Upper lobe of right lung (tissue), 1 donor: ENCODE data around the gene NR1I3. TPM values are rescaled to one million over a fixed set of nuclear protein-coding genes. Genes with fewer than 3 reads are reported as not detected.

ENCODE experiments used
- ATAC-seq: fragments of 200-7000 bp; cut with Tn5 transposase; one replicate; pipeline ENCODE4 v1.9.1; 2020; ENCODE audit warnings: mild to moderate bottlenecking, moderate library complexity
- DNase-seq: peaks from one replicate; pipeline ENCODE4 v3.0.0-alpha.2; 2020
- H3K27ac ChIP-seq: fragments of 200-600 bp; one replicate; pipeline ENCODE4 v1.8.0; 2022
- H3K27me3 ChIP-seq: fragments of 200-600 bp; one replicate; pipeline ENCODE4 v1.8.0; 2022; ENCODE audit warnings: mild to moderate bottlenecking
- H3K36me3 ChIP-seq: fragments of 200-600 bp; one replicate; pipeline ENCODE4 v1.8.0; 2022
- H3K4me1 ChIP-seq: fragments of 200-600 bp; one replicate; pipeline ENCODE4 v1.8.0; 2022
- H3K4me3 ChIP-seq: fragments of 200-600 bp; one replicate; pipeline ENCODE4 v1.8.0; 2022; ENCODE audit warnings: mild to moderate bottlenecking
- H3K9me3 ChIP-seq: fragments of 200-600 bp; one replicate; pipeline ENCODE4 v1.8.0; 2022
- intact Hi-C: fragments of 100-400 bp; cut with DNase I; formaldehyde crosslinking; loops from one replicate; pipeline ENCODE4 v1.11.0; 2022
- microRNA-seq: library from miRNA; unstranded; fragments of <30 nt; microRNA quantifications from one replicate; pipeline ENCODE4 v1.2.0, GENCODE V29; 2020; ENCODE audit warnings: borderline microRNAs expressed
- total RNA-seq: library from RNA; stranded (reverse); fragmentation: NEBNext Ultra II Directional; extraction: Animal tissue kit (Norgen Biotek cat#: 25700); gene quantifications from one replicate; pipeline ENCODE4 v1.2.1, GENCODE V29; 2021
- TF ChIP-seq, protein P1 (sequence below): fragments of 200-600 bp; IDR thresholded peaks from one replicate; pipeline ENCODE4 v1.8.0; 2022; ENCODE audit warnings: antibody characterized with exemption
- donor health status: DM: no; HTN: yes; CAD: no; lungs with severe emphysema.

The NR1I3 gene
- total RNA-seq, 1 donor from 2014 or later: not detected

DNA sequence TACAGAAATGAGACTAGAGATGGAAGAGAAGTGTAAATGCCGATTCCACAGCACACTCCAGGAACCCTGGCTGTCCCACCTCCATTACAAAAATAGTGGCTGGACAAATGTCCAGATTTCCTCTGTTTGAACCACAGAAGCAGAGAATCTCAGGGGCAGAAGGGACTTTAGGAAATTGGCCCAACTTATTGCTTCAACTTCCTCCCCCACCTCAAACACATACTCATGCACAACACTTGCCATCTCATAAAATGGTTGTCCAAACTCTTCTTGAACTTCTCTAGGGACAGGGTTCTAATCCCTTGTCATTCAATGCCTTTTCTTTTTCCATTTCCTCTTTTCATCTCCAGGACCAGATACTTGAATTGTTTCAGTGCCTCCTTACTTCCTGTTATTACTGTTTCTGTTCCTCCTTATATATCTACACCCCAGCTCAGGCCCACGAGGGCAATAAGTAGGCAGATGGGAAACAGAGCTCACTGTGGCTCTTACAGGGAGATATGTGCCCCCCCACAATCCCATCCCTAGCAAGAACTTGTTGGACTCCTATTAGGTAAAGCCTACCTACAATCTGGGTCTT lies 52.2 kb downstream of the NR1I3 start:
- DNase-seq (peak; percentile 62), ATAC-seq (peak; percentile 76)
- H3K36me3 ChIP-seq: no peaks in the 10 kb centered on the region
- intact Hi-C loops: no loop called here
- TF ChIP-seq, protein P1, sequence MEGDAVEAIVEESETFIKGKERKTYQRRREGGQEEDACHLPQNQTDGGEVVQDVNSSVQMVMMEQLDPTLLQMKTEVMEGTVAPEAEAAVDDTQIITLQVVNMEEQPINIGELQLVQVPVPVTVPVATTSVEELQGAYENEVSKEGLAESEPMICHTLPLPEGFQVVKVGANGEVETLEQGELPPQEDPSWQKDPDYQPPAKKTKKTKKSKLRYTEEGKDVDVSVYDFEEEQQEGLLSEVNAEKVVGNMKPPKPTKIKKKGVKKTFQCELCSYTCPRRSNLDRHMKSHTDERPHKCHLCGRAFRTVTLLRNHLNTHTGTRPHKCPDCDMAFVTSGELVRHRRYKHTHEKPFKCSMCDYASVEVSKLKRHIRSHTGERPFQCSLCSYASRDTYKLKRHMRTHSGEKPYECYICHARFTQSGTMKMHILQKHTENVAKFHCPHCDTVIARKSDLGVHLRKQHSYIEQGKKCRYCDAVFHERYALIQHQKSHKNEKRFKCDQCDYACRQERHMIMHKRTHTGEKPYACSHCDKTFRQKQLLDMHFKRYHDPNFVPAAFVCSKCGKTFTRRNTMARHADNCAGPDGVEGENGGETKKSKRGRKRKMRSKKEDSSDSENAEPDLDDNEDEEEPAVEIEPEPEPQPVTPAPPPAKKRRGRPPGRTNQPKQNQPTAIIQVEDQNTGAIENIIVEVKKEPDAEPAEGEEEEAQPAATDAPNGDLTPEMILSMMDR: no peak
- no peaks in the 10 kb centered on the region for H3K27me3 ChIP-seq
- peaks cover 43% of the 10 kb centered on the region for H3K4me1 ChIP-seq
- peak overlapping the region; percentile 70 for H3K27ac ChIP-seq
- no peaks in the 10 kb centered on the region for H3K9me3 ChIP-seq
- H3K4me3 ChIP-seq: no peak overlapping the region

DNA sequence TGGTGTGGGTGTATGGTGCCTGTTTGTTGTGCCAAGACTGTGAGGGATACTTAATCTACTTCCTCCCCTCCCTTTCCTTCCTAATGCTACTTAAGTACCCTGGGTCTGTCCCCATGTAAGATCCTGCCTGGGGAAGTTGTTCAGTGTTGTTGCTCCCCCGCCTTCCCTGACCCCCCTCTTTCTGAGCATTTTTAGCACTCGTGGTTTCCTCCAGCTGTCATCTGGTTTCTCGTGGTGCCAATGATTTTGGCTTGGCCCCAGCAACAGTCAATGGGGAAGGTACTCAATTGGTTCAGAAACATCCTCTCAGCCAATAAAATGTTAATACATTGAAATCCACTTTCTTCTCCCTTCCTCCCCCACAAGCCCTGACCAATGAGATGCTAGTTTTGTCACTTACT lies 52.7 kb downstream of the NR1I3 start:
- DNase-seq (peak; percentile 74), ATAC-seq (peak; percentile 91)
- TF ChIP-seq, protein P1: no peak
- Histone ChIP-seq H3K4me1 (peaks cover 43% of the 10 kb centered on the region), H3K27me3 (no peaks in the 10 kb centered on the region), H3K4me3 (no peak overlapping the region), H3K36me3 (no peaks in the 10 kb centered on the region), H3K27ac (peak overlapping the region; percentile 70), H3K9me3 (no peaks in the 10 kb centered on the region)
- intact Hi-C loops: no loop called here

DNA sequence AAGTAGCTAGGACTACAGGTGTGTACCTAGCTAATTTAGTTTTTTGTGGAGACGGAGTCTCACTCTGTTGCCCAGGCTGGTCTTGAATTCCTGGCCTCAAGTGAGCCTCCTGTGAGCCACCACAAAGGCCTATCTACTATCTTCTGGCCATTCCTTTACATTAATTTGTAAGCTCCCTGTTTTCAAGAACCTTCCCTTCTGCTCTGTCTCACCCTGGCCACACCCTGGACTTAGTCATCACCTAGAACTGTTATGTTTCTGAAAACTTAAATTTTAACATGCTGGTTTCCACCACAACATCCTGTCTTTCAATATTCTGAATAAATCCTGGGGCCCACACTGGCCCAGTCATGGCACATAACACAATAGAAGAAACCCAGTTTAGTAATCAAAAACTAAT lies 55.8 kb downstream of the NR1I3 start:
- TF ChIP-seq, protein P1: no peak
- peak; percentile 29 for DNase-seq

DNA sequence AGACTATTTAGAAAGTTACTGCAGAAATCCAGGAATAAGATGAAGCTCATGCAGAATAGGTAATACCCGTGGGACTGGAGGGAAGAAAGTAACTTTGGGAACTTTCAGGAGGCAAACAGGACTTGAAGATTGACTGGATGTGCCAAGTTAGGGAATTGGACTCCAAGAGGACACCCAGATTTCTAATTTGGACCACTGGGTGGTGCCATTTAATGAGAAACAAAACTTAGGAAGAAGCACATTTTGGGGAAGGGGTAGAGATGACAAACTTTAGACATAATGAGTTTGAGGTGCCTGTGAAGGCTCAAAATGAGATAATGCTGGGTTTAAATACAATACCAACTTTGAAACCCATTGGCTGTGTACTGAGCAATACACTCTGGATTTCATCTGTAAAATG lies 57.4 kb downstream of the NR1I3 start:
- intact Hi-C loops: no loop called here
- peaks cover 3% of the 10 kb centered on the region for H3K36me3 ChIP-seq
- peaks cover 42% of the 10 kb centered on the region for H3K4me1 ChIP-seq
- DNase-seq (no peak), ATAC-seq (no peak)
- TF ChIP-seq, protein P1: peak; percentile 38
- no peaks in the 10 kb centered on the region for H3K27me3 ChIP-seq
- no peaks in the 10 kb centered on the region for H3K9me3 ChIP-seq
- H3K27ac ChIP-seq: no peak overlapping the region
- H3K4me3 ChIP-seq: no peak overlapping the region

More for the DNA sequence above, 55.8 kb downstream of the NR1I3 start:
- Histone ChIP-seq H3K27ac (peak overlapping the region; percentile 65), H3K9me3 (no peaks in the 10 kb centered on the region), H3K27me3 (no peaks in the 10 kb centered on the region), H3K4me3 (no peak overlapping the region), H3K4me1 (peaks cover 47% of the 10 kb centered on the region), H3K36me3 (no peaks in the 10 kb centered on the region)
- ATAC-seq: no peak
- intact Hi-C loops: no loop called here

DNA sequence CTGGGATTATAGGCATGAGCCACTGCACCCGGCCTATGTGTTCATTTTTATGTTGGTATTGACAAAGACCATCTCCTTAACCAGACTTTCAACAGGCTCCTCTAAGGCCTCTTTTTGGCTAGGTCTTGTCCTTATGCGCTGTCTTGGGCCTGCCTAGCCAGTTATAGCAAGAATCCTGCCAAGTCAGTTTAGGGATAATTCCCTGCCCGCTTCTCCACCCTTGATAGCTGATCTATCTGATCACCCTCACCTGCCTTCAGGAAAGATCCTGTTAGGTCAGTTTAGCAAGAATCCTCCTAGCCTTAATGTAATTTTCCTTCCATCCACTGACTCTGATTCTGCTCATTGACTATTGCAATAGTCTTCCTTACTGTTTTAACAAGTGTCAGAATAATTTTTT lies 58.3 kb downstream of the NR1I3 start:
- ATAC-seq (no peak), DNase-seq (peak; percentile 9)
- intact Hi-C loops: no loop called here
- TF ChIP-seq, protein P1: no peak
- peaks cover 12% of the 10 kb centered on the region for H3K36me3 ChIP-seq
- no peak overlapping the region for H3K27ac ChIP-seq
- H3K4me1 ChIP-seq: peaks cover 36% of the 10 kb centered on the region
- no peaks in the 10 kb centered on the region for H3K27me3 ChIP-seq
- H3K9me3 ChIP-seq: no peaks in the 10 kb centered on the region
- H3K4me3 ChIP-seq: no peak overlapping the region

Small RNAs within 50 kb of the gene (microRNA-seq; reads per million reads assigned to microRNA genes)
- 0.83 reads per million for gene MIR5187

Other genes starting within 250 kb of the NR1I3 start
- gene F11R, start 217.1 kb downstream of the NR1I3 start, total RNA-seq: 167 TPM
- gene TSTD1, start 199.2 kb downstream of the NR1I3 start, total RNA-seq: 50.6 TPM
- 67.6 TPM for gene USF1, start 192.2 kb downstream of the NR1I3 start, total RNA-seq
- gene ARHGAP30, start 168.3 kb downstream of the NR1I3 start, total RNA-seq: 38.0 TPM
- 5.4 TPM for gene NECTIN4, start 148.6 kb downstream of the NR1I3 start, total RNA-seq
- 3.2 TPM for gene KLHDC9, start 139.8 kb downstream of the NR1I3 start, total RNA-seq
- gene PFDN2, start 120.2 kb downstream of the NR1I3 start, total RNA-seq: 56.2 TPM
- gene NIT1, start 120.1 kb downstream of the NR1I3 start, total RNA-seq: 42.1 TPM
- gene DEDD, start 105.5 kb downstream of the NR1I3 start, total RNA-seq: 37.5 TPM
- gene UFC1, start 84.2 kb downstream of the NR1I3 start, total RNA-seq: 84.4 TPM
- gene USP21, start 78.7 kb downstream of the NR1I3 start, total RNA-seq: 27.7 TPM
- gene PPOX, start 71.8 kb downstream of the NR1I3 start, total RNA-seq: 23.3 TPM
- 35.7 TPM for gene B4GALT3, start 60.7 kb downstream of the NR1I3 start, total RNA-seq
- 7.8 TPM for gene ADAMTS4, start 39.1 kb downstream of the NR1I3 start, total RNA-seq
- 66.9 TPM for gene NDUFS2, start 35.8 kb downstream of the NR1I3 start, total RNA-seq
- gene FCER1G, start 22.9 kb downstream of the NR1I3 start, total RNA-seq: 158 TPM
- gene APOA2, start 14.6 kb downstream of the NR1I3 start, total RNA-seq: not detected
- 11.6 TPM for gene TOMM40L, start 12.1 kb downstream of the NR1I3 start, total RNA-seq
- gene PCP4L1, start 20.5 kb upstream of the NR1I3 start, total RNA-seq: 8.2 TPM
- 2.5 TPM for gene MPZ, start 71.8 kb upstream of the NR1I3 start, total RNA-seq
- 158 TPM for gene SDHC, start 76.2 kb upstream of the NR1I3 start, total RNA-seq
- not detected for gene CFAP126, start 129.7 kb upstream of the NR1I3 start, total RNA-seq